Measurements from ENCODE around the gene MYLK4.
A peak's percentile ranks its signal among the peaks of the same experiment; 100 is the strongest.

MYLK4 gene

GRCh38 chr6:2752477-2753109 lies 1.9 kb upstream of the MYLK4 start:
- Histone ChIP-seq H2AFZ (ENCODE audit: low read length) (0 out of 2 replicates have a peak overlapping the region, but pooled peaks have one; percentile 9), H3K4me3 (ENCODE audit: low read length, poor library complexity, severe bottlenecking) (peak overlapping the region; percentile 58), H3K4me2 (ENCODE audit: low read depth, low read length, poor library complexity, severe bottlenecking) (peak overlapping the region; percentile 72), H3K27me3 (ENCODE audit: insufficient read depth, low read length, poor library complexity, severe bottlenecking) (no peaks in the 10 kb centered on the region), H3K9me3 (ENCODE audit: insufficient read depth, low read depth, low read length) (no peaks in the 10 kb centered on the region), H3K4me1 (ENCODE audit: insufficient read depth, low read length, poor library complexity, severe bottlenecking) (peaks cover 56% of the 10 kb centered on the region), H3K79me2 (ENCODE audit: insufficient read depth, low read length) (no peaks in the 10 kb centered on the region), H3F3A (ENCODE audit: low read depth) (peaks cover 8% of the 10 kb centered on the region), H4K20me1 (ENCODE audit: insufficient read depth, low read length, poor library complexity, severe bottlenecking) (no peaks in the 10 kb centered on the region), H3K9me2 (replicated peaks; ENCODE audit: low read depth, low read length) (no peaks in the 10 kb centered on the region), H3K9ac (ENCODE audit: low read depth, low read length, poor library complexity, severe bottlenecking) (peak overlapping the region; percentile 64), H3K36me3 (ENCODE audit: insufficient read depth, low read length) (no peaks in the 10 kb centered on the region)
- TF ChIP-seq EZH2phosphoT487 (IDR thresholded peaks at IDR 0.05; ENCODE audit: borderline replicate concordance) (no peak), CTCF (conservative IDR thresholded peaks at IDR 0.05; ENCODE audit: low read length) (no peak)

GRCh38 chr6:2751871-2752270 lies 1.1 kb upstream of the MYLK4 start:
- Histone ChIP-seq H3K36me3 (ENCODE audit: insufficient read depth, low read length) (no peaks in the 10 kb centered on the region), H3K79me2 (ENCODE audit: insufficient read depth, low read length) (no peaks in the 10 kb centered on the region), H3K4me2 (ENCODE audit: low read depth, low read length, poor library complexity, severe bottlenecking) (peak overlapping the region; percentile 72), H2AFZ (ENCODE audit: low read length) (0 out of 2 replicates have a peak overlapping the region, but pooled peaks have one; percentile 9), H3K27me3 (ENCODE audit: insufficient read depth, low read length, poor library complexity, severe bottlenecking) (no peaks in the 10 kb centered on the region), H3K9me3 (ENCODE audit: insufficient read depth, low read depth, low read length) (no peaks in the 10 kb centered on the region), H4K20me1 (ENCODE audit: insufficient read depth, low read length, poor library complexity, severe bottlenecking) (no peaks in the 10 kb centered on the region), H3K9me2 (replicated peaks; ENCODE audit: low read depth, low read length) (no peaks in the 10 kb centered on the region), H3F3A (ENCODE audit: low read depth) (peaks cover 8% of the 10 kb centered on the region), H3K9ac (ENCODE audit: low read depth, low read length, poor library complexity, severe bottlenecking) (peak overlapping the region; percentile 64), H3K4me1 (ENCODE audit: insufficient read depth, low read length, poor library complexity, severe bottlenecking) (peaks cover 59% of the 10 kb centered on the region), H3K4me3 (ENCODE audit: low read length, poor library complexity, severe bottlenecking) (peak overlapping the region; percentile 58)
- no peak for TF ChIP-seq EZH2phosphoT487 (IDR thresholded peaks at IDR 0.05; ENCODE audit: borderline replicate concordance)
- no peak for TF ChIP-seq CTCF (conservative IDR thresholded peaks at IDR 0.05; ENCODE audit: low read length)

- Histone ChIP-seq H3K27me3 (ENCODE audit: insufficient read depth, low read length, poor library complexity, severe bottlenecking) (no peaks in the 10 kb centered on the region), H3F3A (ENCODE audit: low read depth) (peaks cover 8% of the 10 kb centered on the region), H3K4me1 (ENCODE audit: insufficient read depth, low read length, poor library complexity, severe bottlenecking) (peaks cover 62% of the 10 kb centered on the region), H3K4me3 (ENCODE audit: low read length, poor library complexity, severe bottlenecking) (no peak overlapping the region), H3K9ac (ENCODE audit: low read depth, low read length, poor library complexity, severe bottlenecking) (peak overlapping the region; percentile 56), H3K9me3 (ENCODE audit: insufficient read depth, low read depth, low read length) (no peaks in the 10 kb centered on the region), H3K36me3 (ENCODE audit: insufficient read depth, low read length) (no peaks in the 10 kb centered on the region), H4K20me1 (ENCODE audit: insufficient read depth, low read length, poor library complexity, severe bottlenecking) (no peaks in the 10 kb centered on the region), H3K4me2 (ENCODE audit: low read depth, low read length, poor library complexity, severe bottlenecking) (peak overlapping the region; percentile 19), H2AFZ (ENCODE audit: low read length) (peak overlapping the region; percentile 76; the same call in 1 of the 2 replicates), H3K9me2 (replicated peaks; ENCODE audit: low read depth, low read length) (no peaks in the 10 kb centered on the region), H3K79me2 (ENCODE audit: insufficient read depth, low read length) (no peaks in the 10 kb centered on the region)
- TF ChIP-seq EZH2phosphoT487 (IDR thresholded peaks at IDR 0.05; ENCODE audit: borderline replicate concordance): no peak
- peak; percentile 94 for TF ChIP-seq CTCF (conservative IDR thresholded peaks at IDR 0.05; ENCODE audit: low read length)
Measured at GRCh38 chr6:2749969-2750600, 637 bp downstream of the MYLK4 start.

All from Loucy (cell line).